GM23248 (cell line): ENCODE measurements around the gene PLXNA1.

ENCODE experiments used
- EZH2 ChIP-seq: fragments of 200-600 bp; sonication (generic); IDR thresholded peaks from 2 replicates; pipeline ENCODE4 v1.6.1; 2018; ENCODE audit warnings: antibody characterized with exemption, mild to moderate bottlenecking; ENCODE audit not compliant: insufficient read depth, poor library complexity, severe bottlenecking
- EZH2phosphoT487 ChIP-seq: fragments of 200-600 bp; sonication (generic); IDR thresholded peaks from 2 replicates; pipeline ENCODE4 v1.6.1; 2018; ENCODE audit warnings: antibody characterized with exemption, moderate library complexity, mild to moderate bottlenecking, low read depth; ENCODE audit not compliant: insufficient read depth

- TF ChIP-seq EZH2phosphoT487 = no peak
- no peak for TF ChIP-seq EZH2
These were observed 18.7 kb downstream of the PLXNA1 start for GRCh38 chr3:127001486-127002194.
